ENCODE data around the gene TTC34.

The TTC34 gene

GRCh38 chr1:2594001-2594640 lies 207.4 kb downstream of the TTC34 start:
- TF ChIP-seq, protein P1, sequence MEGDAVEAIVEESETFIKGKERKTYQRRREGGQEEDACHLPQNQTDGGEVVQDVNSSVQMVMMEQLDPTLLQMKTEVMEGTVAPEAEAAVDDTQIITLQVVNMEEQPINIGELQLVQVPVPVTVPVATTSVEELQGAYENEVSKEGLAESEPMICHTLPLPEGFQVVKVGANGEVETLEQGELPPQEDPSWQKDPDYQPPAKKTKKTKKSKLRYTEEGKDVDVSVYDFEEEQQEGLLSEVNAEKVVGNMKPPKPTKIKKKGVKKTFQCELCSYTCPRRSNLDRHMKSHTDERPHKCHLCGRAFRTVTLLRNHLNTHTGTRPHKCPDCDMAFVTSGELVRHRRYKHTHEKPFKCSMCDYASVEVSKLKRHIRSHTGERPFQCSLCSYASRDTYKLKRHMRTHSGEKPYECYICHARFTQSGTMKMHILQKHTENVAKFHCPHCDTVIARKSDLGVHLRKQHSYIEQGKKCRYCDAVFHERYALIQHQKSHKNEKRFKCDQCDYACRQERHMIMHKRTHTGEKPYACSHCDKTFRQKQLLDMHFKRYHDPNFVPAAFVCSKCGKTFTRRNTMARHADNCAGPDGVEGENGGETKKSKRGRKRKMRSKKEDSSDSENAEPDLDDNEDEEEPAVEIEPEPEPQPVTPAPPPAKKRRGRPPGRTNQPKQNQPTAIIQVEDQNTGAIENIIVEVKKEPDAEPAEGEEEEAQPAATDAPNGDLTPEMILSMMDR (IDR thresholded peaks at IDR 0.05; ENCODE audit: extremely low read depth, insufficient read depth, missing control alignments), result no peak
- DNase-seq (ENCODE audit: low spot score), result no peak
- in situ Hi-C loops (cut with MboI; ENCODE audit: low pct_unique_long_range_greater_than_20kb, low sequenced_read_pairs, unreplicated experiment), result no loop called here

DNA sequence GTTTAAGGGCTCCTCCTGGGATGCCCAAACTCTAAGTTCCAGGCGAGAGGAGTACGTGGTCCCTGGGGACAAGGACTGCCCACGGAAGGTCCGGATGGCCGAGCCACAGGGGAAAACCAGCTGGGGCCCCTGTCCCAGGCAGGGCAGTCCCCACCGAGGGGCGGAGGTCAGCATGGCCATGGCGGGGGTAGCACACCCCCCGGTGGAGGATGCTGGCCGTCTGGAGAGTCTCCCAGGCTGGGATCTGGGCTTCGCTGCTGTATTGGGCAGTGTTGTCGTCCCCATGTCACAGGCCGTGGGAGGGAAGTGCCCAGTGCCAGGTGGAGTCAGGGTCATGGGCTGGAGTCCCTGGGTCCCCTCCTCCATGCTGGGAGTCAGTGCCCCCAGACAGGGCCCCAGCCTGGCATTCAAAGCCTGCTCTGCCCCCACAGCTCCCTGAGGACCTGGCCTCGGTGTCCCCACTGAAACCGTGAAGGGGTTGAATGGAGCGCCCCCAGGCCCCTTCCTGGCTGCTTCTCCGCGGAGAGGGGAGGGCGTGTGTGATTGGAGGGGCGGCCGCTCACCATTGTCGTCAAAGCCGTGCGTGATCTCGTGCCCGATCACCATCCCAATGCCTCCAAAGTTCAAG lies 208.1 kb downstream of the TTC34 start:
- no peak for DNase-seq (ENCODE audit: low spot score)
- TF ChIP-seq, protein P1 (IDR thresholded peaks at IDR 0.05; ENCODE audit: extremely low read depth, insufficient read depth, missing control alignments), result no peak
- in situ Hi-C loops (cut with MboI; ENCODE audit: low pct_unique_long_range_greater_than_20kb, low sequenced_read_pairs, unreplicated experiment), result no loop called here

DNA sequence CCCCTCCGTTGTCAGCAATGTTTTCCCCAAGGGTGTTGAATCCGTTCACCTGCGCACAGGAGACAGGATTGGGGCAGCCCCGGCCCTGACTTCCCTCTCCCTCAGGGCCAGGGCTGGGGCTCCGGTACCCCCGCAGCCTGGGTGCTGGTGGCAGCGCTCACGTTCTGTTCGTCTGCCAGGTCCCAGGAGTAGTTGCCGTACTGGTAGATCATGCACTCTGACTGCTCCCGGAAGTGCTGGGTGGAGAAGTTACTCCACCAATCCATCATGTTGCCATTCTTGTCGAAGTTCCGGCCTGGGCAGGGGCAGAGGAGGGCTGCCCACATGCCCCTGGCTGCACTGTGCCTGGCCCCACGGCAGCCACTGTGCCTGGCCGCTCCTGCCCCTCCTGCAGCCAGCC lies 208.8 kb downstream of the TTC34 start:
- DNase-seq (ENCODE audit: low spot score), result no peak
- TF ChIP-seq, protein P1 (IDR thresholded peaks at IDR 0.05; ENCODE audit: extremely low read depth, insufficient read depth, missing control alignments), result no peak
- in situ Hi-C loops (cut with MboI; ENCODE audit: low pct_unique_long_range_greater_than_20kb, low sequenced_read_pairs, unreplicated experiment), result no loop called here

GRCh38 chr1:2591581-2592261 lies 209.8 kb downstream of the TTC34 start:
- TF ChIP-seq, protein P1 (IDR thresholded peaks at IDR 0.05; ENCODE audit: extremely low read depth, insufficient read depth, missing control alignments), result no peak
- in situ Hi-C loops (cut with MboI; ENCODE audit: low pct_unique_long_range_greater_than_20kb, low sequenced_read_pairs, unreplicated experiment), result no loop called here
- no peak for DNase-seq (ENCODE audit: low spot score)

GRCh38 chr1:2591233-2591580 lies 210.3 kb downstream of the TTC34 start:
- TF ChIP-seq, protein P1 (IDR thresholded peaks at IDR 0.05; ENCODE audit: extremely low read depth, insufficient read depth, missing control alignments), result no peak
- no peak for DNase-seq (ENCODE audit: low spot score)
- in situ Hi-C loops (cut with MboI; ENCODE audit: low pct_unique_long_range_greater_than_20kb, low sequenced_read_pairs, unreplicated experiment), result no loop called here

DNA sequence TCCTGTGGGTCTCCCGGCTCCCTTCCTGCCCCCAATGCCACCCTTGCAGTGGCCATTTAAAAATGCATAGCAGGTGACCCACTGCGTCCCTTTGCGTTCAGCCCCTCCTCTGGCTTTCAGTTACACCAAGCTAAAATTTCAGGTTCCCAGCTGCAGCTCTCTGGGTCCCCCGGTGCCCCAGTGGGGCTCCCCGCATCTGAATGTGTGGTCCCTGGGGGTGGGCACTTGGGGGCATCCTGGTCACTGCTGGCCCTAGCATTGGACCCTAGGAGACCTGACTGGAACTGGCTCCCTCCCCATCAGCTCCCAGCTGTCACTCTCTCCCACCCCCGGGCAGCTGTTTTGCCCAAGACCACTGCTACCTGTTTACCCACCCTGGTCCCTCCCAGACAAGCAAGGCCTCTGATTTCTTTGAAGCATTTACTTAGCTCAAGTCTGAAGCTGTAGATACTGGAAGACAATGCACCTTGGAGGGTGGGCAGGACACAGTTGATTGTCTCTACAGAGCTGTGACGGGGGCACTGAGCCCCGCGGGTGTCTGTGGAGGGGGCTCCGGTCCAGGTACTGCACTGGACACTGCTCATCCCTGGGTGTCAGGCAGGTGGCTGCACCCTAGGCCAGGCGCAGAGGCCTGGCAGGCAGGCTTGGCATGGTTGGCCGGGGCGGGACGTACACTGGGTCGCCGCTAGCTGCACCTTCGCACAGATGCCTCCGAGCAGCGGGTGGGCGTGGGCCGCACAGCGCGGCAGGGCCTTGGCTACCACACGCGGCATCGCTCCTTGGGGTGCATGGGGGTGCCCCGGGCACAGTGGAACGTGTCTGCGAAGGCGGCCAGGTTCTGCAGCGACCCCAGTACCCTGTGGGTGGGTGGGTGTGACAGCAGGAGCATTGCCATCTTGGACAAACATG lies 211.0 kb downstream of the TTC34 start:
- no peak for DNase-seq (ENCODE audit: low spot score)
- in situ Hi-C loops (cut with MboI; ENCODE audit: low pct_unique_long_range_greater_than_20kb, low sequenced_read_pairs, unreplicated experiment), result no loop called here
- TF ChIP-seq, protein P1 (IDR thresholded peaks at IDR 0.05; ENCODE audit: extremely low read depth, insufficient read depth, missing control alignments), result no peak

Measured in GM13977 (cell line).